BJ (cell line): ENCODE data around the gene GALNT17. TPM values are rescaled to one million over a fixed set of nuclear protein-coding genes. Genes with fewer than 3 reads are reported as not detected.

Experiments used
- CTCF ChIA-PET: fragments of 350-600 bp; formaldehyde crosslinking; extraction: SDS; loops from one replicate; lab custom pipeline; 2021; ENCODE audit warnings: antibody characterized with exemption, inconsistent platforms; lab: Yijun Ruan, JAX
- POLR2A ChIA-PET: fragments of 300-600 bp; sonication (Branson Sonifier 250); formaldehyde crosslinking; extraction: SDS; loops from one replicate; lab custom pipeline; 2021; ENCODE audit warnings: antibody characterized with exemption; lab: Charles Lee
- DNase-seq: peaks from one replicate; pipeline ENCODE4 v3.0.0-alpha.2; 2011; ENCODE audit warnings: low read depth
- H3K27me3 ChIP-seq: 2 replicates; pipeline ENCODE4 v1.6.0; 2011; ENCODE audit warnings: low read length; ENCODE audit not compliant: control insufficient read depth, insufficient read depth
- H3K36me3 ChIP-seq: 2 replicates; pipeline ENCODE4 v1.5.1; 2011; ENCODE audit warnings: low read length; ENCODE audit not compliant: control insufficient read depth, insufficient read depth
- H3K4me3 ChIP-seq: 2 replicates; pipeline ENCODE4 v1.5.1; 2011; ENCODE audit warnings: low read depth, mild to moderate bottlenecking, control low read depth, low read length
- polyA plus RNA-seq: library from polyadenylated mRNA; depleted of rRNA; stranded (reverse); fragments of >200 nt; gene quantifications from 2 replicates; pipeline ENCODE4 v1.2.3, GENCODE V29; 2011
- TF ChIP-seq, protein P1 (sequence below): IDR thresholded peaks from 2 replicates; pipeline ENCODE4 v1.5.1; 2011; ENCODE audit warnings: low read depth, mild to moderate bottlenecking, control low read depth, inconsistent platforms, low read length, moderate library complexity; ENCODE audit not compliant: insufficient read depth

The GALNT17 gene
- polyA plus RNA-seq, 1 experiment = not detected

DNA sequence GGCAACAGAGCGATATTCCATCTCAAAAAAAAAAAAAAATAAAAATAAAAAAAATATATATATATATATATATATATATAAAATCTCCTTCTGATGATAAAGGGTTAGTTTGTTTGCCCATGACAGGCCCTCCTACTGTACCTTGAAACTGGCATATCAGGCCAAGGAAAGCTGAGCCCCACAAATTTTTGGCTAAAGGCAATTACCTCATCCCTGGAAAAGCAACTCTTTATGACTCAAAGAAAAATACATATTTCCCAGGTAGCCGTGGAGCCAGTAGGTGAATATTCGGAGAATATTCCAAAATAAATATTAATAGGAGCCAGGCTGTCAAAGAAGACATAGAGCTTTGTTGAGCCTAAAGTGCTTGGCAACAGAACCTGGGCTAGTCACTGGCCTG, 245.1 kb downstream of the GALNT17 start:
- no peak for DNase-seq
- CTCF ChIA-PET = no interaction called here
- POLR2A ChIA-PET = no interaction called here
- no peaks in the 10 kb centered on the region for H3K36me3 ChIP-seq
- H3K27me3 ChIP-seq = no peaks in the 10 kb centered on the region
- TF ChIP-seq, protein P1, sequence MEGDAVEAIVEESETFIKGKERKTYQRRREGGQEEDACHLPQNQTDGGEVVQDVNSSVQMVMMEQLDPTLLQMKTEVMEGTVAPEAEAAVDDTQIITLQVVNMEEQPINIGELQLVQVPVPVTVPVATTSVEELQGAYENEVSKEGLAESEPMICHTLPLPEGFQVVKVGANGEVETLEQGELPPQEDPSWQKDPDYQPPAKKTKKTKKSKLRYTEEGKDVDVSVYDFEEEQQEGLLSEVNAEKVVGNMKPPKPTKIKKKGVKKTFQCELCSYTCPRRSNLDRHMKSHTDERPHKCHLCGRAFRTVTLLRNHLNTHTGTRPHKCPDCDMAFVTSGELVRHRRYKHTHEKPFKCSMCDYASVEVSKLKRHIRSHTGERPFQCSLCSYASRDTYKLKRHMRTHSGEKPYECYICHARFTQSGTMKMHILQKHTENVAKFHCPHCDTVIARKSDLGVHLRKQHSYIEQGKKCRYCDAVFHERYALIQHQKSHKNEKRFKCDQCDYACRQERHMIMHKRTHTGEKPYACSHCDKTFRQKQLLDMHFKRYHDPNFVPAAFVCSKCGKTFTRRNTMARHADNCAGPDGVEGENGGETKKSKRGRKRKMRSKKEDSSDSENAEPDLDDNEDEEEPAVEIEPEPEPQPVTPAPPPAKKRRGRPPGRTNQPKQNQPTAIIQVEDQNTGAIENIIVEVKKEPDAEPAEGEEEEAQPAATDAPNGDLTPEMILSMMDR = no peak
- no peak overlapping the region for H3K4me3 ChIP-seq

DNA sequence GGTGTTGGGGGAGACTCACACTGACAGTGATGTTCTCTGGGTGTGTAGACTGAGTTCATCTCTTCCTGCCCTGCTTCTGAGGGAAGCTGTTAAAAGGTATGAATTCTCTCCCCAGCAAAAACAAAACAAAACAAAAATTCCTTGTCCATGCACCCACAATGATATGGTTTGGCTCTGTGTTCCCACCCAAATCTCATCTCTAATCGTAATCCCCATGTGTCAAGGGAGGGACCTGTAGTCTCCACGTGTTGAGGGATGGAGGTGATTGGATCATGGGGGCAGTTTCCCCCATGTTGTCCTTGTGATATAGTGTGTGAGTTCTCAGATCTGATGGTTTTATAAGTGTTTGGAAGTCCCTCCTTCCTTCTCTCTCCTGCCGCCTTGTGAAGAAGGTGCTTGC, 245.5 kb downstream of the GALNT17 start:
- ChIA-PET POLR2A (no interaction called here), CTCF (no interaction called here)
- TF ChIP-seq, protein P1 = no peak
- Histone ChIP-seq H3K27me3 (no peaks in the 10 kb centered on the region), H3K4me3 (no peak overlapping the region), H3K36me3 (no peaks in the 10 kb centered on the region)
- no peak for DNase-seq

DNA sequence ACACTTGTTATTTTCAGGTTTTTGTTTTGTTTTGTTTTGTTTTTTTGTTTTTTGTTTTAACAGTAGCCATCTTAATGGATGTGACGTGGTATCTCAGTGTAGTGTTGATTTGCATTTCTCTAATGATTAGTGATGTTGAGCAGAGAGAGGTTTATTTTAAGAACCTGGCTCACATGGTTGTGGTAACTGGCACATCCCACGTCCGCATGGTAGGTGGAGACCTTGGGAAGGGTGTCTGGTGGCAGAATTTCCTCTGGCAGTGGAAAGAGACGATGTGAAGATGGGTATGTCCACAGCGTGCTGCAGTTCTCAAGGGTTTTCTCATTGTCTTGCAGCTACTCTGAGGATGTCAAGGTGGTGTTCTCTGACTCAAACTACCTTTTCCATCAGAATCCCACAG, 252.2 kb downstream of the GALNT17 start:
- POLR2A ChIA-PET = no interaction called here
- H3K4me3 ChIP-seq = no peak overlapping the region
- CTCF ChIA-PET = no interaction called here
- no peak for DNase-seq
- no peaks in the 10 kb centered on the region for H3K36me3 ChIP-seq
- TF ChIP-seq, protein P1 = no peak
- no peaks in the 10 kb centered on the region for H3K27me3 ChIP-seq

DNA sequence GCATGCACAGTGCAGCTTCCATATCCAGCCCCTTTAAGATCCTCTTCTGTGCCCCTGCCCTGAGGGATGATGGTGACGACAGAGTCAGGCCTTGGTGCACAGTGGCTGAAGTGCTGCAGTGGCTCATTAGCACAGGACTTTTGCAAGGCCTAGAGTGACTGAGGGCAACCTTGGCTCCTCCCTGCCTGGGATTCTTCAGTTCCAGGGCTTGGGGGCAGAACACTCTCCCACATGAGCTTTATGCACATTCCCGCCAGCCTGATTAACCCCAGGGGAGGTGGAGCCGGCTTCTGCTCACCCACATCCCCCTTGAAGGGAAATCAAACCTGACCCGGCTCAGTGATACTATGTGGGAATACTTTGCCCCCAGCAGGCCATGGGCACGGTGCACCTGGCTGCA, 253.4 kb downstream of the GALNT17 start:
- H3K27me3 ChIP-seq = no peaks in the 10 kb centered on the region
- no peak overlapping the region for H3K4me3 ChIP-seq
- POLR2A ChIA-PET = no interaction called here
- TF ChIP-seq, protein P1 = no peak
- H3K36me3 ChIP-seq = no peaks in the 10 kb centered on the region
- CTCF ChIA-PET = no interaction called here
- DNase-seq = no peak

DNA sequence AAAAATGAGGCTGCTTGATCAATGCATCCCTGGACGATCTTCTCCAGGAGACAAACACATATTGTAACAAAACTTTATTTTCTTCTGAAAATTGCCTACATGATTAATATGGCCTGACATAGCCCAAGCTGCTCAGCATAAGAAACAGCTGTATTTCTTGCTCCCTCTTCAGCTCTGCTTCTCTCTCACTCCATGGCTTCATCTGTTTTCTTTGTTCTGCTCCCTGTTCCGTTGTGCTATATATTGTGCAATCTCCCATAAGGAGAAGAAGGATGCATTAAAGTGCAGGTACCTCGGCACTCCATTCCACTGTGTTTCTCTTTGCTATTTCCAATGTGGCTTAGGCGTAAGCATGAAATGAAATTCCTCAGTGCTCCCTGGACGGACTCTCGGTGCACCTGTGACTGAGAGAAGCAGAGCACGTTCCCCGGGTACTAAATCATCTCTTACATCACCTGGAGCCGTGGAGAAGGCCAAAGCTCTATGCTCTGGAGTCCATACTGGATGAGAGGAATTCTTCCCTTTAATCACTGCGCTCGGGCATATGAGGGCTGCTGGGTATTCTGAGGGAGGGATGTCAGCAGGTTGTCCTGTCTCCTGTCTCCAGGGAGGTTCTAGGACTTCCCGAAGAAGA, 254.3 kb downstream of the GALNT17 start:
- ChIA-PET CTCF (no interaction called here), POLR2A (no interaction called here)
- TF ChIP-seq, protein P1 = no peak
- Histone ChIP-seq H3K27me3 (no peaks in the 10 kb centered on the region), H3K36me3 (no peaks in the 10 kb centered on the region), H3K4me3 (no peak overlapping the region)
- no peak for DNase-seq
